Transverse colon (tissue), 4 donors: ENCODE results near the gene CCNJL.

Experiments used
- POLR2AphosphoS5 ChIP-seq, 3 donors: sonication (generic); formaldehyde crosslinking; IDR thresholded peaks; one replicate each; pipeline ENCODE4 v1.6.1; 2016; ENCODE audit warnings: antibody characterized with exemption in 3 of 3
- TF ChIP-seq, protein P1 (sequence below), 5 experiments: fragments of 200-600 bp in 3 of 5; fragments of 450-650 bp in 2 of 5; sonication (generic) in 3 of 5; IDR thresholded peaks; 1 replicate in 2 of 5; 2 replicates in 3 of 5; pipeline ENCODE4 v1.5.1; 2016 to 2017; ENCODE audit warnings: antibody characterized with exemption in 5 of 5, inconsistent platforms in 3 of 5, mild to moderate bottlenecking in 2 of 5, moderate library complexity in 1 of 5

DNA sequence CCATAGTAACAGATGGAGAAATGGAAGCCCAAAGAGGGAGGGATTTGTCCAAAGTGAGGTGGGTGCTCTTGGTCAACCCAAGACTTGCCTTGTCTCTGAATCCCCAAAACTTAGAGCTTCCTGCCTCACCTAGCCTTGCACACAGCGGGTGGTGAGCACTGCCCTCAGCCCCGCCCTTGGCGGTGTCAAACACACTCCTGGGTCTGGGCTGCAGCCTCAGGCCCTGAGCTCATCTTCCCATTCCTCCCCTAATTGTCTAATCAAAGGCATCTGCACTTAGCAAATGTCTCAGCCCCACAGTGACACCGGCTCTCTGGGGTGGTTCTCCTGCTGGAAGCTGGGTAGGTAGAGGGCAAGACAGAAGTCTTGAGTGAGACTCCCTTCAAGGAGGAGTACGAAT, 62.1 kb downstream of the CCNJL start:
- TF ChIP-seq, protein P1, sequence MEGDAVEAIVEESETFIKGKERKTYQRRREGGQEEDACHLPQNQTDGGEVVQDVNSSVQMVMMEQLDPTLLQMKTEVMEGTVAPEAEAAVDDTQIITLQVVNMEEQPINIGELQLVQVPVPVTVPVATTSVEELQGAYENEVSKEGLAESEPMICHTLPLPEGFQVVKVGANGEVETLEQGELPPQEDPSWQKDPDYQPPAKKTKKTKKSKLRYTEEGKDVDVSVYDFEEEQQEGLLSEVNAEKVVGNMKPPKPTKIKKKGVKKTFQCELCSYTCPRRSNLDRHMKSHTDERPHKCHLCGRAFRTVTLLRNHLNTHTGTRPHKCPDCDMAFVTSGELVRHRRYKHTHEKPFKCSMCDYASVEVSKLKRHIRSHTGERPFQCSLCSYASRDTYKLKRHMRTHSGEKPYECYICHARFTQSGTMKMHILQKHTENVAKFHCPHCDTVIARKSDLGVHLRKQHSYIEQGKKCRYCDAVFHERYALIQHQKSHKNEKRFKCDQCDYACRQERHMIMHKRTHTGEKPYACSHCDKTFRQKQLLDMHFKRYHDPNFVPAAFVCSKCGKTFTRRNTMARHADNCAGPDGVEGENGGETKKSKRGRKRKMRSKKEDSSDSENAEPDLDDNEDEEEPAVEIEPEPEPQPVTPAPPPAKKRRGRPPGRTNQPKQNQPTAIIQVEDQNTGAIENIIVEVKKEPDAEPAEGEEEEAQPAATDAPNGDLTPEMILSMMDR (IDR thresholded peaks at IDR 0.05): no peak
- no peak for TF ChIP-seq POLR2AphosphoS5 (IDR thresholded peaks at IDR 0.05)
